Left forelimb (tissue), 1 donor: ENCODE results near the gene C17orf78.
"Not testable (repeated sequence)": the region's sequence is repeated elsewhere in the genome, so short reads cannot be mapped to it uniquely, and the experiment has no call there.

Source experiments
- DNase-seq: peaks from one replicate; pipeline ENCODE4 v3.0.0-alpha.2; 2018; ENCODE audit warnings: low spot score

The C17orf78 gene

DNA sequence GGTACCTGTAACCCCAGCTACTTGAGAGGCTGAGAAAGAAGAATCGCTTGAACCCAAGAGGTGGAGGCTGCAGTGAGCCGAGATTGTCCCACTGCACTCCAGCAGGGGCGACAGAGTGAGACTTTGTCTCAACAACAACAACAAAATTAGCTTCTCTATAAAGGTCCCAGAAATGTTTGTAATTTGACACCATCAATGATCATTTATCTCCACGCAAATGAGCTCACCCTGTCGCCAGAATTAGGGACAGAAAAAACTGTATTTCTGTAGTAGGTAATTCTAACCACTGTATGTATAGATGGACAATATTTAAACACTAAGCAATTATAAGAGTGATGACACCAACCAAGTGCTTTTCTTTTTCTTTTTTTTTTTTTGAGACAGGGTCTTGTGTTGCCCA is 10.7 kb downstream of the C17orf78 start:
- no peak for DNase-seq

DNA sequence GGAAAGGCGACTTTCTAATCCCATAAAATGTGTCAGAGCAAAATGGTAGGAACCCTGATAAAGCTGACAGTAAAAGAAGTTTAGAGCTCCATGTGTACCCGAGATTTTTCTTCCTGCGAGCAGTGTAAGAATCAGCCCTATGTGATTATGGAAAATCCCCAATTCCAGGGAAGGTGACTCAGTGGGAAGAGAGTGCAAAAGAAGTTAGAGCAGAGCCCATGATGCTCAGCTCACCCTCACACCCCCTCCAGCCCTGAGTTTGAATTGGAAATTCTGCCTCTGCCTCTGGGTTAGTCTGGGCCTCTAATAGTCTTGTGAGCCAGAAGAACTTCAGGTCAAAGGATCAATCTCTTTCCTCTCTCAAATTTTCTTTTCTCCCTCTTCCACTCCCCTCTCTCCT is 12.5 kb downstream of the C17orf78 start:
- no peak for DNase-seq

DNA sequence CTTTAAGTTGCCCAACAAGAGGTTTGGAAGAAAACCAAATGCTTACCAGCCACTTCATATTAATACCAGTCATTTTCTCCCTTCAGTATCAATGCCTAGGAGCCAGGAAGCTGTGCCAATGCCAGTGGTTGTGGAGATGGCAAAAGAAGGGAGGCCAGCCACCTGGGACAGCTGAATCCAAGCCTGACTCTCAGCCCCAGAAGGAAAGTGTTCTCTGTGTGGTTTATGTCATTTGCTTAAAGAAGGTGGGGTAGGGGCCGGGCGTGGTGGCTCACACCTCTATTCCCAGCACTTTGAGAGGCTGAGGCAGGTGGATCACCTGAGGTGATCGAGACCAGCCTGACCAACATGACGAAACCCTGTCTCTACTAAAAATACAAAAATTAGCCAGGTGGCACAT is 13.4 kb downstream of the C17orf78 start:
- no peak for DNase-seq

DNA sequence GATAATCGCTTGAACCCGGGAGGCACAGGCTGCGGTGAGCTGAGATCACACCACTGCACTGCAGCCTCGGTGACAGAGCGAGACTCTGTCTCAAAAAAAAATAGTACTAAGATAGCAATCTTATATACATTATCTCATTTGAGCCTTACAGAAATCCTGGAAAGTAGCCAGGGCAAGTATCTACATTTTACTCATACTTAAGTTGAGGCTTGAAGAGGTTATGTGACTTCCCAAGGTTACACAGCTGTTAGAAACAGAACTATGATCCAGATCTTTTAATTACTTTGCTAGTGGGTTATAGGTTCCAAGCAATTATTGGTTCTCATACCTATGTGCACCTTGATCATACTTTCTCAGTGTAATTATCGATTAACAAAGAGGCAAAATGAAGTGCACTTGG is 15.4 kb downstream of the C17orf78 start:
- no peak for DNase-seq

DNA sequence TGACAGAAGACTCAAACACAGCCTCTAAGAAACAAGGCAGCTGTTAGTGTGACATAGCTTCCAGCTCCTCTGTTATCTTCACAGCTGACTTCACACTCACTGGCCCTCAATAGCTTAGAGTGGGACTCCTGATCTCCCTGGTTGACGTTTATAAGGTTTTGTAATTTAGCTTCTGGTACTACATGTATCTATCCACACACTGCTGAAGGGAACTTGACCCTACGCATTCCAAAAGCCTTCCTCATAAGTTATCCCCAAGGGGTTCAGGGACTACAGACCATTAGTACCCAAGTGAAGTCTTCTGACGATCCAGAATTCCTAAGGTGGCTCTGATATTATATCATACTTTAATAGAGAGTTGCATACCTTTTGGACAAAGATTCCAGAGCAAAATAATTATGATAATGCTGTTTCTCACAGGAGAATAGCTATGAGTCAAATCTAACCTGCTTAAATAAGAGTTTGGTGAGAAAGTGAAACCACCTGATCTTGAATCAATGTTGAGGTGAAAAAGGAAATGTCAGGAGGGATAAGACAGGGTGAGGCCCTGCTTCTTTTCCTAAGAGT is 16.3 kb downstream of the C17orf78 start:
- no peak for DNase-seq

DNA sequence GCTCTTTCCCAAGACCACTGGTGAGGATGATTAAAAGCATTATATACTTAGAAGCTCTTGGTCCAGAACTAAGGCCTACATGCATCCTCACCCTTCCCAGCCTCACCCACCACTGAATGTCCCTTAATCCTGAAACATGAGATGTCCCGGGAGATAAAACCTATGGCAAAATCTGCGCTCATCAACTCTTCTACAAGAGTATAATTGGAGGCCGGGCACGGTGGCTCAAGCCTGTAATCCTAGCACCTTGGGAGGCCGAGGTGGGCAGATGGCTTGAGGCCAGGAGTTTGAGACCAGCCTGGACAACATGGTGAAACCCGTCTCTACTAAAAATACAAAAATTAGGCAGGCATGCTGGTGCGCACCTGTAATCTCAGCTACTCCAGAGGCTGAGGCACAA is 17.6 kb downstream of the C17orf78 start:
- DNase-seq, result no peak

DNA sequence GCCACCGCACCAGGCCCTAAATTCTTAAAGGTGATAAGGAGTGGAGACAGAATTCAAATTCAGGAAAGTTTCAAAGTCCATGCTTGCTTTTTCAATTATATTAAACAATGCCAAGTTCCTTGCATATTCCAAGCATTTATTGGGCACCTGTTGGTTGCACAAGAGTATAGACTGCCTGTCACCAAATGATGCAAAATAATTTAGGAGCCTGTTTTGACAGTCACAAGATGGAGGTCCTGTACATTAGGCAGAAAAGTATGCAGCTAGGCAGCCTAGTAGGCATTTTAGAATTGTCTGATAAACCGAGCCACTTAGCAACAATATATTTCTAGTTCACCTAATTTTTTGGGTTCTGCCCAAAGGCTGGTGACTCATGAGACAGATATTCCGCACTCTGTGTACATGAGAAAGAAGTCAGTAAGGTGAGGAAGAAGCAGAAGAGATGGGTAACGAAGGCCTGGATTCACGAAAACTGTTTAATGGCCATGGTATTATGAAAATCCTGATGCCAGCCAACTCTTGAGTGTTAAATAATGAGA is 23.5 kb downstream of the C17orf78 start:
- no peak for DNase-seq

DNA sequence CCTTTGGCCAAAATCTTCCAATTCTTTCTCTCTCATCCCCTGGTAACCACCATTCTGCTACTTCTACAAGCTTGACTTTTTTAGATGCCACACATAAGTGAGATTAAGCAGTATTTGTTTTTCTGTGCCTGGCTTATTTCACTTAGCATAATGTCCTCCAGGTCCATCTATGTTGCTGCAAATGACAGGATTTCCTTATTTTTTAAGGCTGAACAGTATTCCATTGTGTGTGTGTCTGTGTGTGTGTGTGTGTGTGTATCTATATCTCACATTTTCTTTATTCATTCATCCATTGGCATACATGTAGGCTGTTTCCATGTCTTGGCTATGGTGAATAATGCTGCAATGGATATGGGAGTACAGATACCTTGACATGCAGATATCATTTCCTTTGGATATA is 24.7 kb downstream of the C17orf78 start:
- DNase-seq, result no peak

DNA sequence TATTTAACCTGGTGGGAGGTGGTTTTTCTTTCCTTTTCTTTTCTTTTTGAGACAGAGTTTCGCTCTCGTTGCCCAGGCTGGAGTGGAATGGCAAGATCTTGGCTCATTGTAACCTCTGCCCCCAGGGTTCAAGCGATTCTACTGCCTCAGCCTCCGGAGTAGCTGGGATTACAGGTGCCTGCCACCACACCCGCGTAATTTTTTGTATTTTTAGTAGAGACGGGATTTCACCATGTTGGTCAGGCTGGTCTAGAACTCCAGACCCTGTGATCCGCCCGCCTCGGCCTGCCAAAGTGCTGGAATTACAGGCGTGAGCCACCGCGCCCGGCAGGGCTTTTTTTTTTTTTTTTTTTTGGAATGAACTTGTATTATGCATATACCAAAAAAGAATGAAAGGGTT is 29.7 kb downstream of the C17orf78 start:
- DNase-seq, result not testable (repeated sequence)

DNA sequence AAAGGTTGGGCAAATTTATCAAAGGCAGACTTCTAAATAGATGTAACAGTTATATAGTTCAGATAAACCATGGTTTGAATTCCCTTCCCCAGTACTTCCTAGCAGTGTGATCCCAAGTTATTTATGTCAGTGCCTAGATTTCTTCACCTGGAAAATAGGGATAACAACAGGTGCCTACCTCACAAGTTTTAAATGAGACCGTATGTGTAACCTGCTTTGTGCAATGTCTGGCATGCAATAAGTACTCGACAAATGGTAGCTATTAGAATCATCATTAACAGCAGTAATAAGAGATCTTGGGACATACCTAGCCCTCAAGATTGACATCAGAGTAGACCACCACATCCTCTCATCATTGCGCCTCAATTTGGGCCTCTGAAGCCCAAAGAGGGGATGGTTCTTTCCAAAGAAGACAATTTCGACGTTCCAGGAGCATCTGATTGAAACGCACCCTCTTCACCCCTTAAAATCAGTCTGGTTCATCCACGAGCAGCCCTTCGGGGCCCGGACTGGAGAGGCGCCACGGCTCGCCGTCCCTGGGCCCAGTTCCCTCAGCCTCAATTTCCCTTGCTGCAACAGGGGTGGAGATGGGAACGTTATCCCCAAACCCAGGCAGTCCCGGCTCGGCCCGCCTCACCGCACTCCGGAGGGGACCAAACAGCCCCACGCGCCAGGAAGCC is 30.3 kb downstream of the C17orf78 start:
- no peak for DNase-seq

DNA sequence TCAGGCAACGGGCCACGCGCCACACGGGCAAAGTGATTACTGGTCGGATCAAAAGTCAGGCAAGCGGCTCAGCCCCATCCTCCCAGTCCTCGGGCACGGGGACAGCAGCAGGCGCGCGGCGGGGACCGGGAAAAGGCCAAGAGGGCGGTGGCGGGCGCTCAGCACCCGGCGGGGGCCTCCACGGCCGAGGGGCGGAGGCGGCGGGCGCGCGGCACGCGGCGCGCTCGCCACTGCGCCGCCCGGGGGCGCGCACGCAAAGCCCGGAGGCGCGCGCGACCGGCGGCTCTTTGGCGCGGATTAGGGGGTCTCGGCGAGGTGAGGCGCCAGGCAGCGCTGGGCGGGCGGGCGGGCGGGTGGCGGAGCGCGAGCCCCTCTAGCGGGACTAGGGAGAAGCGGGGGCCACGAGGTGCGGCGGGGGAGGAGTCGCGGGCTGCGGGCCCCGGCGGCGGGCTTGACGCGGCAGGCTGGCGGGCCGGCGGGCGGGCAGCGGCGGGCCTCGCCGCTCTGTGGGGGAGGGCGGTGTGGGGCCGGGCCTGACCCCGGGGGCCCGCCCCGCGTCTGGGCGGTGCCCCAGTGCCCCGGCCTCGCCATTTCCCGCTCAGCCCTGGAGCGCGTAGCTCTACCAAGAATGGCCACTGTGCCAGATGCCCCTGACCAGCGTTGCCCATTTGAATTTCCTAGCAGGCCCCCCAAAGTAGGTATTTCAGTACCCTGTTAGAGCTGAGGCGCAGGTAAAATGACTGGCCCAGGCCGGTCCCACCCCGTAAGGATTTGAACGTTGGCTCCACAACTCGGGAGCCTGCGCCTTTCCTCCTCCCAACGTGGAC is 31.1 kb downstream of the C17orf78 start, which contains the start of the genes ACACA and TADA2A:
ACACA (minus strand) TSS at position 202 of the 827 bp plus-strand sequence. CDS start 537 bp downstream, outside the sequence.
TADA2A (plus strand) TSS at position 252 of the 827 bp plus-strand sequence. CDS start 4,480 bp downstream, outside the sequence.
- DNase-seq, result peak; percentile 87

DNA sequence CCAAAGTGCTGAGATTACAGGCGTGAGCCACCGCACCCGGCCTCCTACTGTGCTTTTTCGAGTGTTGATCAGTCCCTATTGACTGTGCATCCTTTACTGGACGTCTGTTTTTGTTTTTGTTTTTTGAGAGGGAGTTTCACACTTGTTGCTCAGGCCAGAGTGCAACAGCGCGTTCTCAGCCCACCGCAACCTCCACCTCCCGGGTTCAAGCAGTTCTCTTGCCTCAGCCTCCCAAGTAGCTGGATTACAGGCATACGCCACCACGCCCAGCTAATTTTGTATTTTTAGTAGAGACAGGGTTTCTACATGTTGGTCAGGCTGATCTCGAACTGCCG is 32.3 kb downstream of the C17orf78 start:
- not testable (repeated sequence) for DNase-seq

DNA sequence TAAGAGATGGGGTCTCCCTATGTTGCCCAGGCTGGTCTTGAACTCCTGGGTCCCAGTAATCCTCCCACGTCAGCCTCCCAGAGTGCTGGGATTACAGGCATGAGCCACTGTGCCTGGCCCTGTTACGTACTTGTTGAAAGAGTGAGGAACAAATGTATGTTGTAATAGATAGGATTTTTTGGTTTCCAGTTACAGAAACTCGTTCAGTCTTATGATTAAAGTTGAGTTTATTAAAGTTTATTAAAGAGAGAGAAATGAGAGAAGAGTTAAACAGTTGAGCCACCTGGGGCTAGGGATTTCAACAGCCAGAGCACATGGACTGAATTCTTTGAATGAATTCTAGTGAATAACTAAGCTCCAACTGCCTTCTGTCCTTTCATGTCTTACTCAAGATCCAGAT is 34.6 kb downstream of the C17orf78 start:
- DNase-seq, result no peak

DNA sequence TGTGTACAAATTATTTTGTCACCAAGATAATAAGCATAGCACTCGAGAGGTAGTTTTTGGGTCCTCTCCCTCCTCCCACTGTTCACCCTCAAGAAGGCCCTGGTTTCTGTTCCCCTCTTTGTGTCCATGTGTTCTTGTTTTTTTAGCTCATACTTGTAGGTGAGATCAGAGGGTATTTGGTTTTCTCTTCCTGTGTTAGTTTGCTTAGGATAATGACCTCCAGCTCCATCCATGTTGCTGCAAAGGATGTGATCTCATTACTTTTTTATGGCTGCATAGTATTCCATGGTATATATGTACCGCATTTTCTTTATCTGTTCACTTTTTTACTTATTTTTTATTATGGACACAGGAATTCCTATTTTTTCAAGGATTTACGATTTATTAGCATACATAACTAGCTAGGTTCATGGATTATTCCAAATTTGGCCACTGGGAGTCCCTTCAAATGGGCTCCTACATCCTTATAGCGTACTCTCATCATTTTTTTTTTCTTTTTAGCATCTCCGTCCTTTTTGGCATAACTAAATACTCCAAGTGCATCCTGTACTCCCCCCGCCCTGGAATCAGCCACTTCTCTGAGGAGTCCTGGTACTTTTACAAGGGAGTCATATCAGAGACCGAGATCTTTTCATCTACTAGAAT is 38.2 kb downstream of the C17orf78 start:
- no peak for DNase-seq

DNA sequence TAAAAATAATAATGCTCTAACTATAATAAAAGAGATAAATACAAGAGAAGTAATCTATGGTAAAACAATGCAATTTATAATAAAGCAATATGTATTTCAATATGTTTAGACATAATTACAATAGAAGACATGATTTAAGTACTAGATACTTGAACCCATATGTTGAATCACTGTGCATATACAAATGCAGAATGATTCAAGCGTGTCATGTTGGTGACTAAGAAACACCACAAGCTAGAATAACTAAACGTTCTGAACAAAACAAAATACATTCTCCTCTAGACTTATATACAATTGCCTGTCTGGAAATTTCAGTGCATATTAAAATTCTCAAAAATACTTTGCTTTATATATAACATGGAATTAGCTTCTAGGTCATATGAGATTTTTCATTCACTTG is 42.1 kb downstream of the C17orf78 start:
- no peak for DNase-seq

DNA sequence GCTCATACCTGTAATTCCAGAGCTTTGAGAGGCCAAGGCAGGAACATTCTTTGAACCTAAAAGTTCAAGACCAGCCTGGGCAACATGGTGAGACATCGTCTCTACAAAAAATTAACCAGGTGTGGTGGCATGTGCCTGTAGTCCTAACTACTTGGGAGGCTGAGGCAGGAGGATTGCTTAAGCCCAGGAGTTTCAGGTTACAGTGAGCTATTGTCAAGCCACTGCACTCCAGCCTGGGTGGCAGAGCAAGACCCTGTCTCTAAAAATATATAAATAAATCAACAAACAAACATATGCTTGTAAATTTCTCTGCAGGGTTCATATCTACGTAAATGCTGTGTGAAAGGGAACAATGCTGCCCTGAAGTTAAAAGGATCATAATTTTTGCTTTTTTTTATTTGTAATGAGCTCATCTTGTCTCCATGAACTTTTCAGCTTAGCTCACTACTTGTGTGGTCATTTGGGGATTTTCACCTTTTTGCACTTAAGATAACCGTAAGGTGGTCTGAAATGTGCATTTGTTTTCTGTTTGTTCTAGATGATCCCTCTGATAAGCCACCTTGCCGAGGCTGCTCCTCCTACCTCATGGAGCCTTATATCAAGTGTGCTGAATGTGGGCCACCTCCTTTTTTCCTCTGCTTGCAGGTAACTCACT is 47.3 kb downstream of the C17orf78 start:
- DNase-seq, result no peak

DNA sequence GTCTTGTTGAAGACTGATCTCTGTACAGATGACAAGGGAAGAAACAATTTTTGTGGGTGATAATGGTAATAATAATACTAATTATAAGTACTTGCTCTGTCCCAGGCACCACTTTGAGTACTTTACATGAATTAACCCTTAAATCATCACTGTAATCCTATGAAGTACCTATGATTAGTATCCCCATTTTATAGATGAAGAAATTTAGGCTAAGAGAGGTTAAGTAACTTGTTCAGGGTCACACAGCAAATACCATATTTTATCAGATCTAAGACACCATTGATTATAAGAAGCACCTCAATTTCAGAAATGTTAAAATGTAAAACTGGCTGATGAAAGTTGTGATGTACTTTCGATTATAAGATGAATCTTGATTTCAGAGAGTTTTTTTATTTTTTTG is 49.5 kb downstream of the C17orf78 start:
- DNase-seq, result no peak

DNA sequence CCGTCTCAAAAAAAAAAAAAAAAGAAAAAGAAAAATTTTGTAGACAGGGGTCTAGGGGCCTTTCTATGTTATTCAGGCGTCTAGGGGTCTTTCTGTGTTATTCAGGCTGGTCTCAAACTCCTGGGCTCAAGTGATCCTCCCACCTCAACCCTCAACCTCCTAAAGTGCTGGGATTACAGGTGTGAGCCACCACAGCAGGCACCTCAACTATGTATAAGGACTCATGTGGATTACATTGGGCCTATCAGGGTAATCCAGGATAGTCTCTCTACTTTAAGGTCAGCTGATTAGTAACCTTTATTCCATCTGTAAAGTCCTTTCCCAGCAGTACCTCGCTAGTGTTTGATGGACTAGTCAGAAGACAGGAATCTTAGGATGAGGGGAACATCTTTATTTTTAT is 53.3 kb downstream of the C17orf78 start:
- no peak for DNase-seq

DNA sequence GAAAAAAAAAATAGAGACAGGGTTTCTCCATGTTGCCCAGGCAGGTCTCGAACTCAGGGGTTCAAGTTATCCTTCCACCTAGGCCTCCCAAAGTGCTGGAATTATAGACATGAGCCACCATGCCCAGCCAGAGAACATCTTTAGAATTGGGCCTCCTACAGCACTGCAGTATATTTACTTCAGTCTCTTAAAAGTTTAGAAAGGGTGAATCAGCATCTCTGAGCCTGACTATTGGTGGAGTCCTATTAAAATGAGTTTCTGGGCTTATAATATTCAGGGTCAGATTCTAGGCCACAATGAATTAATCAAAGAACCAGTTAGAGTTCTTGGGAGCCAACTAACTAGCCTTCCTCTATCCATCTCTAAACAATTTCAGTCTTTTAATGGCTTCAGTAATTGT is 53.7 kb downstream of the C17orf78 start:
- no peak for DNase-seq

DNA sequence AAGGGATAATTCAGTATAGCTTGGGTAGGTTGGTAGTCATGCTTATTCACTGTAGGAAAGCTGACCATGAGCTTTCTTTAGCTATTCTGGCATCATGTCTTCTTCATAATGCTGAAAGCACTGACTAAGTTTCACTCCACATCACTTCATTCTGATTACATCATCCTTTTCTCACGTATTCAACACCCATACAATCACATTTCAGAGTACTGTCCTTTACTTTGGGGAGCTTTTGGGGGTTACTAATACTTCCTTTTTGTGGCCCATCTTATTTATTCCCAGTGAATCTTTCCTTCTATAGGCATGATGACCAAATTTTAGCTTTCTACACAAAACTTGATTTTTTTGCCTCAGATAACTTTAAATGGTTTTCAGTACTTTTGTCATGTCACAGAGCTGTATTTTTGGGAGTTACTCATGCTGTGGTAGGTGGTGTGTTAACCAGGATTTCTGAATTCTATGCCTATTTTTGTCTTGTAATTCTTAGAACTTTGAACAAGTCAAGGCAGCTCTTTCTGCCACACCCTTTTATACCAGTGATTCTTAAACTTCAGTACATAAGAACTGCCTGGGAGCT is 54.4 kb downstream of the C17orf78 start:
- DNase-seq, result no peak

DNA sequence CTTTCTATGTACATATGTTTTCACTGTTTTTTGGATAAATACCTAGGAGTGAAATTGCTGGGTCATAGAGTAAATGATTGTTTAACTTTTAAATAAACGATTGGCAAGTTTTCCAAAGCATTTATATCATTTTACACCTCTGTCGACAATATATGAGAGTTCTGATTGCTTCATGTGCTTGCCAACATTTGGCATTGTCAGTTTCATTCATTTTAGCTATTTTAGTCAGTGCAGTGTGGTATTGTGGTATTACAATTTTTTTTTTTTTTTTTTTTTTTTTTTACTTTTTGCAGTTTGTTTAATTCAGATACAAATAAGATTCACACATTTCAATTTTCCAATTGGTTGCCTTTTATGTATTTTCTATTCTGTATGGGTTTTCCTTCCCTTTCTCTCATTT is 56.9 kb downstream of the C17orf78 start:
- DNase-seq, result no peak
